Activated CD8-positive, alpha-beta memory T cell treated with anti-CD3 and anti-CD28 coated beads, Interleukin-2, amount 50 U/mL, for 4 hours (primary cell): Measurements from ENCODE around the gene PASK.
A peak's percentile ranks its signal among the peaks of the same experiment; 100 is the strongest.

ENCODE experiments used
- DNase-seq: peaks from one replicate; pipeline ENCODE4 v3.0.0-alpha.2; 2020

The PASK gene

DNA sequence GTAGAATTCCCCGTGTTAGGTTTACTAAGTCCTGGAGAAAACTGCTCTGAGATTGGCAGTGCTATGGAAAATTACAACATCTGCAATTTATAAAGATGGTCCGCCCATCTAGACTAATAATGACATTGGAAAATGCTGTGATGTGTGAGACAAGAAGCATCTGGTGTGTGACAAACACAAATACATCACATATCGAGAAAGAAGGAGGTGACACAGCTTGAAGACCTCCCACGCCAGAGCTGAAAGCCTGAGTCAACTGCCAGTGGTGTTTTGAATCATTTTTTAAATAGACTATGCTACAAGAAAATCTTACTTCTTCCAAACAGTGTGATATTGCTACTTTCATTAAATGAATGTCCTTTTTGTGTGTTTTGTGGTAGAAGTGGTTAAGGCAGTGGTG lies 30.6 kb upstream of the PASK start:
- DNase-seq, result no peak

GRCh38 chr2:241178961-241179360 lies 29.7 kb upstream of the PASK start:
- no peak for DNase-seq

DNA sequence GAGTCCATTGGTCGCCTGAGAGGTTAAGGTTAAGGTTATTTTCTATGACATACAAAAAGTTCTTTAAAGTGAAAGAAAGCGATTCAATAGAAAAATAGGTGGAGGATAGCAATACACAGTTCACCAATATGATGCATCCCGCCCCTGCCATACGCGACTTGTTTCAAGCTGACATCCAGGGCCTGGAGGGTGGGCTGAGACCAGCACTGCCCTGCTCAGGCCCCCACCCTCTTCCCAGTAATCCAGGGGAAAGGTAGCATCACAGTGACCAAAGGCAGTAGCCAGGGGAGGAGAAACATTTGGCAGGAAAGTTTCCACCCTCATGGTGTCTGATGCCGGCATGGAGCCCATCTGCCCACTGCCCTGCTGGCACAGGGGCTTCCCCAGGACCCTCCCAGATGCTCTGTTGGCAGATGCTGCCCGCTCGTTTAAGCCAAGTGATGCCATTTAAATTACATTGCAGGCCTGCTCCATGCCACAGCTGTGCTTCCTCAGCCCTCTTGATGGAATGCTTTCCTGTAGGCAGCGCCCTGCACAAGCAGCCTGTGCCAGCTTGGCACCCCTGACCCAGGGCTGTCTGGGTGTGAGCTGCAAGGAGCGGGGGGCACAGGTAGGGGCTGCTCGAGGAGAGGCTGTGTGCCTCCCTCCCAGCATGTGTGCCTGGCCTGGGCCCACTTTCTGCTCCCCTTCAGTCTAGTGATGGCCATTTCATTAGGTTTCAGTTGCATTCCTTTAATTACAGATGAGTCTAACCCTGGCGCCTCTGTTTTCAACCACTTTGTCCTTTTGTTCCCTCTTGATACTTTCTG lies 28.5 kb upstream of the PASK start:
- DNase-seq, result no peak

- no peak for DNase-seq
Measured at GRCh38 chr2:241173557-241173956, 24.3 kb upstream of the PASK start.

GRCh38 chr2:241168366-241168765 lies 19.1 kb upstream of the PASK start:
- no peak for DNase-seq

- no peak for DNase-seq
Measured at GRCh38 chr2:241163601-241164118, 14.4 kb upstream of the PASK start.

- DNase-seq, result no peak
Measured at GRCh38 chr2:241161646-241162281, 12.5 kb upstream of the PASK start.

DNA sequence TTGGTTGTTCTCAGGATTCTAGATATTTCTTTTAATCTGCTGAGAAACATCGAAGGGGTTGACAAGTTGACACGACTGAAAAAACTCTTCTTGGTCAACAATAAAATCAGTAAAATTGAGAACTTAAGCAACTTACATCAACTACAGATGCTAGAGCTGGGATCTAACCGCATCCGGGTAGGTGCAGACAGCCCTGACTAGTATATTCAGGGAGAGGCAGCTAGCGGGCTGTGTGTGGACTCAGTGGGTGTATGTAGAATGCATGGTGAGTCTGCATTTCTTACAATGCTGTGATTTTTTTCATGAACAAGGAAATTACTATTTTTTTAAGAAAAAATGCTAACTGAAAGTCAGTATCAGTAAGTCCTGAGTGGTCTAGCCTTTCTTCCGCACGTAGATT lies 11.0 kb upstream of the PASK start:
- DNase-seq, result no peak

- DNase-seq, result no peak
Measured at GRCh38 chr2:241159116-241159515, 9.8 kb upstream of the PASK start.

DNA sequence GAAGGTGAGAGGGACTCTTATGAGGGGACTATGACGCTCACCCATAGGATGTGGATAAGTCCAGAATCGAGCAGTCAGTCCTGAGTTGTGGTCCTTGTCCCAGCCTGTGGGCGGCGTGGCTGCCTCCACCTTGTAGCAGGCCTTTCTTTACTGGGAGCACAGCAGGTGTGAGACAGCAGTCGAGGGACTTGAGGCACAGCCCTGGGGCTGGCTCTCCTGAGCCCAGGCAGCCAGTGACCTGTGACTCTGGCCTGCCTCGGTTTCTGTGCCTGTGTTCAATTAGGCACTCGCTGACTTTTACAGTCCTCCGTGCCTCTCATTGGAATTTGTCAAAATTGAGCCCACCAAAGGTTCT lies 9.3 kb upstream of the PASK start:
- DNase-seq, result no peak

DNA sequence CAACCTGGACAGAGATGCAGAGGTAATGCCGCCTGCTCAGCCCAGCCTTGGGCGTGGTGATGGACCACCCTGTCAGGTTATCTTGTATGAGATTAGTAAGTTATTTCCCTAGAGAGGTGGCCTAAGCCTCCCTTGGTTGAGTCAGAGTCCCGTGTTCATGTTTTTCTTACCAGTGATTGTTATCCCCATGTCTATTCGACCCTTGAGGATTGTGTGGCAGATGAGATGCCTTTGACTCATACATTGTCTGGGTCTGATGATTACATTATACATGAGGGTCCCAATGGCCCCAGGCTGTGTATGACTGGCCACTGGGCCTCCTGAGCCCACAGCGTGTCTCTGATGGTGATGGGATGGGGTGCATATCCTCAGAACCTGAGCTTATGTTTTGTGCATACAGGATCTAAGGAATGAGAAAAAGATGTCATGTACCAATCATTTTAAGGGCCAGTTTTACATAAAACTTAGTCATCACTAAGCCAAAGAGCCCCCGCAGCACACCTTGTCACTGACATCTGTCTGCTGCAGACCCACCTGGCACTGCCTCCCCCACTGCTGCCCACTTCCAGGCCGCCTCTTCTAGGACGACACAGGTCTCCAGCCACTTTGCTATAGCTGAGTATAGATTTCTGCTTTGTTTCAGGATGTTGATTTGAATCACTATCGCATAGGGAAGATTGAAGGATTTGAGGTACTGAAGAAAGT lies 8.7 kb upstream of the PASK start:
- DNase-seq, result no peak

DNA sequence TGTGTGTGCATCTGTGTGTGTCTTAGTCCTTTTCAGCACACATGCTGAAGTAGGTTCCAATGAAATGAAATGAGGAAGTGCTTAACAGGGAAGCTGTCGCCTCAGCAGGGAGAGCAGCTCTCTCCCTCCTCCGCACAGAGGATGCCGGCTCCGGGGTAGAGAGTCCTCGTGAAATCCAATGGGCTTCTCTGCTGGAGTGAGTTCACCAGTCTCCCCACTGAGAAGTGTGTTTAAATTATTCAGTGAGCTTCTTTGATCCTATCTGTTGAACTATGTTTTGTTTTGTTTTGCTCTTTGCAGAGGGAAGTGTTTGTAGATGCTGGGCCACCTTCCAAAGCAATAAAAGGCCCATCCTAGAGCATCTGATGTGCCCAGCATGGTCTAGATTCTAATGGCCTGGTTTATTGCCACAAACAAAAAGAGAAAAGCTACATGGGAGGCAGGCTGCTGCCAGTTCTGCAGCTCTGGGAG lies 7.7 kb upstream of the PASK start:
- DNase-seq, result no peak

- DNase-seq, result no peak
Measured at GRCh38 chr2:241155936-241156335, 6.7 kb upstream of the PASK start.

- no peak for DNase-seq
Measured at GRCh38 chr2:241154915-241155314, 5.6 kb upstream of the PASK start.

GRCh38 chr2:241153616-241154015 lies 4.3 kb upstream of the PASK start:
- no peak for DNase-seq

GRCh38 chr2:241151934-241152660 lies 2.8 kb upstream of the PASK start:
- DNase-seq, result no peak

DNA sequence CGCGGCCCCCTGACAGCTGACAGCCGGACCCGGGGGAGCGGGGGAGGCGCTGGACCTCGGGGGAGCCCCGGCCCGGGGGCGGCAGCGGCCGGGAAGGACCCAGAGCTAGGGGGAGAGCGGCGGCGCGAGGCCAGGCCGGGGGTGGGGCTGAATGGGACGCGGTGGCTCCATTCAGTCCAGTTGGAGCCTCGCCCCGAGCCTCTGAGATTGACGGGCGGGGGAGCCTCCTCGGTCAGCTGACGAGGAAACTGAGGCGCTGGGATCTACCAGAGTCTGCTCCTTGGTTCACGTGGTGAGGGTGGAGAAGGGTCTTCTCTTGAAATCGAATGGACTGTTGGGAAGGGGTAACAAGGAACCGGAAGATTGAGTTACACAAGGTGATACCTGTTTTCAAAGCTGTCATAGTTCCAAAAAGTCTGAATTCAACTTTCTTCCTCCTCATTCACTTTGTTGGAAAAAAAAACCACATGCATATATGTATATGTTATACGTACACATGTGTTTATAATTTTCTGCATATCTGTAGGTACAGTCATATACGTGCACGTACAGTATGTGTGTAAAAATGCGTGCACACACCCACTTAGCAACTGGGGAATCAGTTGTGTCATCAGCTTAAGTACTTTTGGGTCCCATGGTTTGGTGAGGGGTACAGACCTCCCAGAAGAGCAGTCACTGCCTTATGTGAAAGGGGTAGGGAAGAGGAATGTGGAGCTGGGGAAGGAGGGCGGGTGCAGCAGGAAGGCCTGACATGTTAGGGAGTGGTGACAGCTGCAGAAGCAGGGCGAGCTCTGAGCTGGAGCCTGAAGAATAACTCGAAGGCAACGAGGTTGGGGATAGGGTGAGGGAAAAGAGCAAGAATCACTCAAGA lies 1.6 kb upstream of the PASK start:
- DNase-seq, result no peak

GRCh38 chr2:241149925-241150659 lies 820 bp upstream of the PASK start, which contains the start of gene PPP1R7:
Gene PPP1R7, plus strand, starts transcription at chr2:241150467. Its CDS starts 29 bp downstream, at chr2:241150496.
- peak; percentile 93 for DNase-seq

- DNase-seq, result no peak
Measured at GRCh38 chr2:241149675-241149924, 328 bp upstream of the PASK start.

DNA sequence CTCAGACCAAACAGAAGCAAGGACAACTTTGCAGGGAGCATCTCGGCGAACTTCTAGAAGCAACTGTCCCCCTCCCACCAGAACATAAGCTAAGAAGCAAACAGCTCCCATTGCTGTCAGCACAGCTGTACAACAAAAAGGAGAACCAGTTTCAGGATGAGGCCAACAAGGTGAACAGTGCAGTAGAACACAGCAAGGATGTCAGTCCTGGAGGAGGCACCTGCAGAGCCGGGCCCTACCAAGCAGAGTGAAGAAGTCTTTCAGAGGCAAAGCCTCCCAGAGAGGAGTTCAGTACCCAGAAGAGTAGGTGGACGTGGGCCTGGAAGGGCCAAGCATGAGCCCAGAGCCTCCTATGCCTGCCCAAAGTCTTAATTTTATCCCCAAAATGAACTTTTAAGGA lies 1.0 kb downstream of the PASK start:
- DNase-seq, result no peak

GRCh38 chr2:241147336-241147735 lies 1.9 kb downstream of the PASK start:
- DNase-seq, result no peak

DNA sequence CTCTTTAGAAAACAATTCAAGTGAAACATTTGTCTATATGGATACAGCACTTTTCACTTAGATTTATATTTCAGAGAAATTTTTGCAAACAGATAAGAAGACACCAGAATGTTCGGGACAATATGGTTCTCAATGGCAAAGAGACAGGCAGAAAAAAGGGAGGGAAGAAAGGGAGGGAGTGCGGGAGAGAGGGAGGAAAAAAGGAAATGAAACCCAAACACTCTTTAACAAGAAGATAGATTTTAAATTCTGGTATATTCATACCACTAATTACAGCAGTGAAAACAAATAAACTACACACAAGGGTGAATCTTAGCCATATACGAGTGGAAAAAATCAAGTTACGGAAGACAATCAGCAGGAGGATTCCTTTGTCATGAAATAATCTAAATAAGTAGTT lies 3.0 kb downstream of the PASK start:
- no peak for DNase-seq
